SK-N-SH (cell line): ENCODE measurements around the gene TYW1B.
A peak's percentile ranks its signal among the peaks of the same experiment; 100 is the strongest.
"Not testable (repeated sequence)": the region's sequence is repeated elsewhere in the genome, so short reads cannot be mapped to it uniquely, and the experiment has no call there.

Source experiments
- EP300 ChIP-seq, 2 experiments: IDR thresholded peaks; 2 replicates each; pipeline versions ENCODE4 v1.4.0 to v1.6.1; 2012; ENCODE audit warnings: borderline replicate concordance in 1 of 2, low read depth in 1 of 2, low read length in 1 of 2
- MEF2A ChIP-seq: IDR thresholded peaks from 2 replicates; pipeline ENCODE4 v1.4.0; 2012; ENCODE audit warnings: low read depth, borderline replicate concordance
- SIN3A ChIP-seq: IDR thresholded peaks from 2 replicates; pipeline ENCODE4 v1.6.1; 2012; ENCODE audit warnings: low read depth, mild to moderate bottlenecking, low read length, moderate library complexity, borderline replicate concordance
- TF ChIP-seq, protein P1 (sequence below): fragments of 200-600 bp; sonication (generic); IDR thresholded peaks from 2 replicates; pipeline ENCODE4 v1.6.1; 2017; ENCODE audit warnings: antibody characterized with exemption, mild to moderate bottlenecking, moderate library complexity

DNA sequence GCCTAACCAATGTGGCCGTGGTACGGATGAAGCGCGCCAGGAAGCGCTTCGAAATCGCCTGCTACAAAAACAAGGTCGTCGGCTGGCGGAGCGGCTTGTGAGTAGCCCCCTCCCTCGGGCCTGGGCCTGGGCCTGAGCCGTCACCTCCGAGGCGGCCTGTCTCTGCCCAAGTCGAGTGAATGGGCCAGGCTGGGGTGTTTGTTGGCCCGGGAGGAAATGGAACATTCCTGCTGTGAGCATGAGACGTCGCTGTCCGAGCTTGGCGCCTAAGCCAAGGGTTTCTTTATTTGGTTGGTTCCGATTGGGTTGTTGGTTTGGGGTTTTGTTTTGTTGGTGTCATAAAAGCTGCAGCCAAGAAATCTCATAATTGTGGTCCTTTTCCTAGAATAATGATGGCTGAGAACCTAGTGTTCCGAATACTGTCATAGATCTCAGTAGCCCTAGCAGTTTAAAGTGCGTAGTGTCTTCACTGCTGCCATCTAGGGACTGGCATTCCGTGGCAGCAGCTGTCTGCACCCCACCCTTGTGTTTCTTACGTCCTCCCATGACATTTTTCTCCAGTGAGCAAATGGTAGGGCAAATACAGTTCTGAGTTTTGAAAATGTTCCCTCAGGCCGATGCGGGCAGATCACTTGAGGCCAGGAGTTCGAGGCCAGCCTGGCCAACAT, 1.8 kb upstream of the TYW1B start:
- not testable (repeated sequence) for TF ChIP-seq EP300 (IDR thresholded peaks at IDR 0.05; ENCODE audit: borderline replicate concordance in 1 of 2, low read depth in 1 of 2, low read length in 1 of 2); MEF2A
- TF ChIP-seq, protein P1, sequence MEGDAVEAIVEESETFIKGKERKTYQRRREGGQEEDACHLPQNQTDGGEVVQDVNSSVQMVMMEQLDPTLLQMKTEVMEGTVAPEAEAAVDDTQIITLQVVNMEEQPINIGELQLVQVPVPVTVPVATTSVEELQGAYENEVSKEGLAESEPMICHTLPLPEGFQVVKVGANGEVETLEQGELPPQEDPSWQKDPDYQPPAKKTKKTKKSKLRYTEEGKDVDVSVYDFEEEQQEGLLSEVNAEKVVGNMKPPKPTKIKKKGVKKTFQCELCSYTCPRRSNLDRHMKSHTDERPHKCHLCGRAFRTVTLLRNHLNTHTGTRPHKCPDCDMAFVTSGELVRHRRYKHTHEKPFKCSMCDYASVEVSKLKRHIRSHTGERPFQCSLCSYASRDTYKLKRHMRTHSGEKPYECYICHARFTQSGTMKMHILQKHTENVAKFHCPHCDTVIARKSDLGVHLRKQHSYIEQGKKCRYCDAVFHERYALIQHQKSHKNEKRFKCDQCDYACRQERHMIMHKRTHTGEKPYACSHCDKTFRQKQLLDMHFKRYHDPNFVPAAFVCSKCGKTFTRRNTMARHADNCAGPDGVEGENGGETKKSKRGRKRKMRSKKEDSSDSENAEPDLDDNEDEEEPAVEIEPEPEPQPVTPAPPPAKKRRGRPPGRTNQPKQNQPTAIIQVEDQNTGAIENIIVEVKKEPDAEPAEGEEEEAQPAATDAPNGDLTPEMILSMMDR = peak; percentile 80
- TF ChIP-seq SIN3A = peak; percentile 83; the same call in 1 of the 2 replicates
